ENCODE measurements around the gene LAMA3. TPM values are rescaled to one million over a fixed set of nuclear protein-coding genes. Genes with fewer than 3 reads are reported as not detected.

The LAMA3 gene
- total RNA-seq, 1 donor from 2014 or later, result 3.3 TPM

GRCh38 chr18:23852236-23853045 lies 163.2 kb downstream of the LAMA3 start:
- intact Hi-C loops (cut with DNase I), result no loop called here
- no peak for DNase-seq
- ATAC-seq (ENCODE audit: poor library complexity), result no peak

GRCh38 chr18:23853448-23854195 lies 164.4 kb downstream of the LAMA3 start:
- DNase-seq, result no peak
- no peak for ATAC-seq (ENCODE audit: poor library complexity)
- intact Hi-C loops (cut with DNase I), result no loop called here

DNA sequence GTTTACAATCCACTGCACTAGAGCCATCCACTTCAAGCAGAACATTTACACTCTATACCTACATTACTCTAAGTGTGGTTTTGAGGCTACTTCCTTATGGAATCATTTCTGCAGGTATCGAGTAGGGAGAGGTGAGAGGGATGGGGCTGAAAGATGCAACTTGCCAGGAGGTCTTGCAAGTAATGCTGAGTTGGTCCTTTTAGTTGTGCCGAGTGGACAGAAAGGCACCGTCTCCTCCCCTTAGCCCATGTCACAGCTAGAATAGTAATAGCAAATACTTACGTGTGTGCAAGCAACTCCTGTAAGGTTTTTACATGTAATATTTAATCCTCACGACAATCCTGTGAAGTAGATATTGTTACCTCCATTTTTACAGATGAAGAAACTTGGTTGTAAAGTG lies 166.5 kb downstream of the LAMA3 start:
- no peak for DNase-seq
- ATAC-seq (ENCODE audit: poor library complexity), result no peak
- intact Hi-C loops (cut with DNase I), result no loop called here

DNA sequence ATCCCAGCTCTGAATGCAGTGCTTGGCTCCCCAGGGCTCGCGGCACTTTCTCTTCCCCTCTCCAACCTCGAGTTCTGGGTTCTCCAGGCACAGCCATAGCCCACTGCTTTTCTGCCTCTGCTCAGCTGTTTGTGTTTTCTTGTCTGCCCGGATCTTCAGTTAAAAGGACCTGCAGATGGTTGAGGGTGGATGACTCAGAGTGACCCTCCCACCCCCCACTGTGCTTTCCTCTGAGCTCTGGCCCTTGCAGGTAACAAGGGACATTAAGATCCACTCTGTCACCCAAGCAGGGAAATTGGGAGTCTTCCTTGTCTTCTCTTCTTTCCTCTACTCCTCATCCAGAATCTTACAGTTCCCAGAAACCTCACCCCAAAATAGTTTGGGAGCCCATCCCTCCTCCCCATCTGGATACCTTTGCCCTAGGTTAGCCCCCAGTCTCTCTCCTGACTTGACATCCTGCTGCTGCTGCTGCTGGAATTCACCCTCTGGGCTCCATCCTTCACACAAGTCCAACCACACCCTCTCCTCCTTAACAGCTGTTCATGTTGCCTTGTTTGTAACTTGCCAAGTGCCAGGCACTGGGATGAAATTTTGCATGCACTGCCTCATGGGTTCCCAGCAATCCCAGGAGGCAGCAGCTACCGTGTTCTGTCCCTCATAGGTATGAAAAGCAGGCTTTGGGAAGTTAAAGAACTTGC lies 167.4 kb downstream of the LAMA3 start:
- ATAC-seq (ENCODE audit: poor library complexity) (no peak), DNase-seq (no peak)
- intact Hi-C loops (cut with DNase I), result no loop called here

DNA sequence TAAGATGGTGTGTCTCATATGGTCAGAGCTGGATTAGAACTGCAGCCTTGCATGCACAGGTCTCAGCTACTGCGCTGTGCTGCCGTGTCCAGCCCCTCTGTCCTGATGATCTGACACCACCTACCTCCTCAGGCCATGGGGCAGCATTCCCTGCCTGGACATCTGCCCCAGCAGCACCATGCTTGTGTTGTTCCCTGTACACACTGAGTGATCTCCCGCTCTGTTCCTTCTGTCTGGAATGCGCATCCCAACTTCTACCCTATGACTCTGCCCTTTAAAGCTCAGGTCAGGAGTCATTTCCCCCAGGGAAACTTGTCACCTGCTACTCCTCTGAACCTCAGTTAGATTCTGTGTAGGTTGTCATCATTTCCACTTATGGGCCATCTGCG lies 167.9 kb downstream of the LAMA3 start:
- DNase-seq (no peak), ATAC-seq (ENCODE audit: poor library complexity) (no peak)
- intact Hi-C loops (cut with DNase I), result no loop called here

DNA sequence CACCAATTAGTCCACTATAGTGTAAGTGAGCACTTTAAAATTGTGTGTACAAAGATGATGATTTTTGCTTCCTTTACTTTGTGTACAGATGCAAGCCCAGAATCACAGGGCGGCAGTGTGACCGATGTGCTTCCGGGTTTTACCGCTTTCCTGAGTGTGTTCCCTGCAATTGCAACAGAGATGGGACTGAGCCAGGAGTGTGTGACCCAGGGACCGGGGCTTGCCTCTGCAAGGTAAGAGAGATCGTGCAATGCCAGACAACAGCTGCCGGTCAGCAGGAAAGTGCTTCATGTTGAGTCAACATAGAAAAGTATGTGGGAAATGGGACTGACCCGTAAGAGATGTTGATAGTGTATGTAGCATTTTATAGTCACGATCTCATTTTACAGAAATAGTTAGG lies 168.5 kb downstream of the LAMA3 start:
- DNase-seq (no peak), ATAC-seq (ENCODE audit: poor library complexity) (no peak)
- intact Hi-C loops (cut with DNase I), result no loop called here

GRCh38 chr18:23859466-23860336 lies 170.4 kb downstream of the LAMA3 start:
- DNase-seq, result no peak
- no peak for ATAC-seq (ENCODE audit: poor library complexity)
- intact Hi-C loops (cut with DNase I), result no loop called here

GRCh38 chr18:23861326-23861725 lies 172.1 kb downstream of the LAMA3 start:
- intact Hi-C loops (cut with DNase I), result no loop called here
- no peak for DNase-seq
- no peak for ATAC-seq (ENCODE audit: poor library complexity)

DNA sequence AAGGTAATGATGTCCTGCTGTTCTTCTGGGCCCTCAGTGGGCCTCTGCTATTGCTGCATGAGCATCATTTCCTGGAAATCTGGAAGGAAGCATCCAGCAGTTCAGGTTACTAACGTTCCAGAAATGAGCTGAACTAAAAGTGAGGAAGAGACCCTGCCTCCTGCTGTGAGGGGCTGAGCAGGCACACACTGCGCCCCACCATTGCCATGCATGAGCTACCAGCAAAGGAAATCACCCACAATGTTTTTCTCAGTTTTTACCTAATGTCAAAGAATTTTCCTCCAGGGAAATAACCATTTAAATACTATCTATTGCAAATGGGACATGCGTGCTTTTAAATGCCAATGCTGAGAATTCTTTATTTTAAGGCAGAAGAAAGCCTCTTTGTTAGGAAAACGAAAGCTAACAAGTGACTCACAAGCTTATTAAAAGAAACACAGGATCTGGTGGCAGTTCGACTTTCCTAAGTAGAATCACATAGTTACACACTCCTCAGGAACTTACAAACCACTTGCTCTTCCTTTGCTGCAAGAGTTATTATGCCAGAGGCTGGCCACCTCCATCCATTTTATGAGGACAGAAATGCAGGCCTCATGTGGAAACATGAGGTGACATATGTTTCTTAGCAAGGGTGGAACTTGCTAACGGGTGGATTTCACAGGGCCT lies 172.7 kb downstream of the LAMA3 start:
- peak; percentile 20 for ATAC-seq (ENCODE audit: poor library complexity)
- intact Hi-C loops (cut with DNase I), result no loop called here
- no peak for DNase-seq

DNA sequence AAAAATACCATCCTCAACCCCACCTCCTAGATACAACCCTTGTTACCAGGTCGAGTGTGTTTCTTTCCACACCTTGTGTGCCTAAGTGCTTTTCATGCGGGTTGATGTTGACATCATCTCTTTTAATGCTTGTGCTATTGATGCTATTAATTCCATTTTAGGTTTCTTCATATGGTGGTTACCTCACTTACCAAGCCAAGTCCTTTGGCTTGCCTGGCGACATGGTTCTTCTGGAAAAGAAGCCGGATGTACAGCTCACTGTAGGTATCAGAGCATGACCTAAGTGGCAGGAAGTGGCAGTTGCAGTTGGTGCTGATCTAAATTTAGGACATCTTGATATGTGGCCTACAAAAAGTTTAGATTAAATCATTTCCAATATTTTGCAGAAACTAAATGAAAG lies 175.4 kb downstream of the LAMA3 start:
- no peak for ATAC-seq (ENCODE audit: poor library complexity)
- intact Hi-C loops (cut with DNase I), result no loop called here
- no peak for DNase-seq

GRCh38 chr18:23867006-23867405 lies 177.8 kb downstream of the LAMA3 start:
- no peak for DNase-seq
- intact Hi-C loops (cut with DNase I), result no loop called here
- no peak for ATAC-seq (ENCODE audit: poor library complexity)

DNA sequence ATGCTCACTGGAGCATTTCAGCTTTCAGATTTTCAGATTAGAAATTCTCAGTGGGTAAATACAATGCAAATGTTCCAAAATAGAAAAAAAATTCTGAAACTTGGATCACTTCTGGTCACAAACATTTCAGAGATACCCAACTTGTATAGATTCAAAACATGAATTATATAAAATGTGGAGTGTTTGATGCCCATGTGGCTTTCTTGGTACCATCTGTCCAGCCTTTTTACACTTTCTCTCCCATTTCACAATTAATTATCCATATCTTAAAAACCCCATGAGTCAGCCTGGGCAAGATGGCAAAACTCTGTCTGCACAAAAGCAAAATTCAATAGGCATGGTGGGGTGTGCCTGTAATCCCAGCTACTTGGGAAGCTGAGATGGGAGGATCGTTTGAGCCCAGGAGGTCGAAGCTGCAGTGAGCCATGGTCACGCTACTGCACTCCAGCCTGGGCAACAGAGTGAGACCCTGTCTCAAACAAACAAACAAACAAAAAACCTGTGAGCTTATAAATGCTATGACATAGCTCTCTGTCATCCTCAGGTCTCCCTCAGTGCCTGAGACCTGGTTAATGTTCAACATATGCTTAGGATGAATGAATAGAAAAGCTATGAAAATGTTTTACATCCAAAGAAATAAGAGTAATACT lies 179.0 kb downstream of the LAMA3 start:
- DNase-seq (no peak), ATAC-seq (ENCODE audit: poor library complexity) (no peak)
- intact Hi-C loops (cut with DNase I), result no loop called here

- intact Hi-C loops (cut with DNase I), result no loop called here
- ATAC-seq (ENCODE audit: poor library complexity) (no peak), DNase-seq (no peak)
These were observed 181.6 kb downstream of the LAMA3 start for GRCh38 chr18:23870676-23871380.

DNA sequence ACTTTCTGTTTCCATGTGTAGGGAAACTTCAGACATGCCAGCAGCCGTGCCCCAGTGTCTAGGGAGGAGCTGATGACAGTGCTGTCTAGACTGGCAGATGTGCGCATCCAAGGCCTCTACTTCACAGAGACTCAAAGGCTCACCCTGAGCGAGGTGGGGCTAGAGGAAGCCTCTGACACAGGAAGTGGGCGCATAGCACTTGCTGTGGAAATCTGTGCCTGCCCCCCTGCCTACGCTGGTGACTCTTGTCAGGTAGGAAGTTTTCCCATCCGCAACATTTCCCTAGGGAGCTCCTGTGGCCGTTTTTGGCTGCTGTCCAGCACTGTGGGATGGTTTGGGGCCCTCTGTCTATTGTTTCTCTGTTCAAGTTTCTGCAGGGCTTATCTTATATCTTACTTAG lies 182.2 kb downstream of the LAMA3 start:
- intact Hi-C loops (cut with DNase I), result no loop called here
- DNase-seq, result no peak
- no peak for ATAC-seq (ENCODE audit: poor library complexity)

GRCh38 chr18:23872701-23873550 lies 183.7 kb downstream of the LAMA3 start:
- peak; percentile 39 for ATAC-seq (ENCODE audit: poor library complexity)
- intact Hi-C loops (cut with DNase I), result no loop called here
- no peak for DNase-seq
